Diencephalon (tissue), 1 donor: Measurements from ENCODE around the gene CLMN. TPM values are rescaled to one million over a fixed set of nuclear protein-coding genes. Genes with fewer than 3 reads are reported as not detected.

ENCODE experiments used
- small RNA-seq: library from RNA; depleted of rRNA; stranded (forward); fragments of <200 nt; gene quantifications from one replicate; pipeline ENCODE3, GENCODE V24; 2014
- total RNA-seq: library from RNA; depleted of rRNA; stranded (reverse); fragments of >200 nt; gene quantifications from one replicate; pipeline ENCODE4 v1.2.3, GENCODE V29; 2014

The CLMN gene, protein sequence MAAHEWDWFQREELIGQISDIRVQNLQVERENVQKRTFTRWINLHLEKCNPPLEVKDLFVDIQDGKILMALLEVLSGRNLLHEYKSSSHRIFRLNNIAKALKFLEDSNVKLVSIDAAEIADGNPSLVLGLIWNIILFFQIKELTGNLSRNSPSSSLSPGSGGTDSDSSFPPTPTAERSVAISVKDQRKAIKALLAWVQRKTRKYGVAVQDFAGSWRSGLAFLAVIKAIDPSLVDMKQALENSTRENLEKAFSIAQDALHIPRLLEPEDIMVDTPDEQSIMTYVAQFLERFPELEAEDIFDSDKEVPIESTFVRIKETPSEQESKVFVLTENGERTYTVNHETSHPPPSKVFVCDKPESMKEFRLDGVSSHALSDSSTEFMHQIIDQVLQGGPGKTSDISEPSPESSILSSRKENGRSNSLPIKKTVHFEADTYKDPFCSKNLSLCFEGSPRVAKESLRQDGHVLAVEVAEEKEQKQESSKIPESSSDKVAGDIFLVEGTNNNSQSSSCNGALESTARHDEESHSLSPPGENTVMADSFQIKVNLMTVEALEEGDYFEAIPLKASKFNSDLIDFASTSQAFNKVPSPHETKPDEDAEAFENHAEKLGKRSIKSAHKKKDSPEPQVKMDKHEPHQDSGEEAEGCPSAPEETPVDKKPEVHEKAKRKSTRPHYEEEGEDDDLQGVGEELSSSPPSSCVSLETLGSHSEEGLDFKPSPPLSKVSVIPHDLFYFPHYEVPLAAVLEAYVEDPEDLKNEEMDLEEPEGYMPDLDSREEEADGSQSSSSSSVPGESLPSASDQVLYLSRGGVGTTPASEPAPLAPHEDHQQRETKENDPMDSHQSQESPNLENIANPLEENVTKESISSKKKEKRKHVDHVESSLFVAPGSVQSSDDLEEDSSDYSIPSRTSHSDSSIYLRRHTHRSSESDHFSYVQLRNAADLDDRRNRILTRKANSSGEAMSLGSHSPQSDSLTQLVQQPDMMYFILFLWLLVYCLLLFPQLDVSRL
- 3.2 TPM for total RNA-seq

DNA sequence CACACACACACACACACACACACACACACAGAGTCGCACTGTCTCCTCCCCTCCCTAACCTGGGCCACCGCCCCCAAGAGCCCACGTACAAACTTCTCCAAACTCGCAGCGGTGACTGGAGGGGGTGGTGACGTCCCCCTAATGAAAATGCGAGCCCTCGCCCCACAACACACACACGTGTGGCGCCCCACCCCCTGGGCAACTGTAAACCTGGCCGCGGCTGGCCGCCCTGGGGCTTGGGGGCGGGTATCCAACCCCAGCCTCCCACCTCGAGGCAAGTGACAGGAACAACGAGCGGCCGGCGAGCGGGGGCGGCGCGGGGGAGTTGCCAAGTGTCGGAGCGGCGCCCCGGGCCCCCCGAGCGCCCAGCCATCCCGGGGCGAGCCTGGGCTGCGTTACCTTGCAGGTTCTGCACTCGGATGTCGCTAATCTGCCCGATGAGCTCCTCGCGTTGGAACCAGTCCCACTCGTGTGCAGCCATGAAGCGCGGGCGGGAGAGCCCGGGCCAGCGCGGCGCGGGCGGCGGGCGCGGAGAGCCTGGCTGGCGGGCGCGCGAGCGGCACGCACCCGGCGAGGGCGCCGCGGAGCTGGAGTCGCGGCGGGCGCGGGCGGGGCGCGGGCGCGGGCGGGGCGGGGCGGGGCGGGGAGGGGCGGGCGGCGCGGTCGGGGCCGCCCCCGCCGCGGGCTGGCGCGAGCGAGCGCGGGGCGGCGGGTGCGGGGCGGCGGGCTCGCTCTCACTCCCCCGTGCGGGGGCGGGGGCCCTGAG, at the start of gene CLMN:
Gene CLMN (minus strand): TSS at position 597 of the 766 bp plus-strand sequence. CDS start 116 bp downstream, at position 481.

DNA sequence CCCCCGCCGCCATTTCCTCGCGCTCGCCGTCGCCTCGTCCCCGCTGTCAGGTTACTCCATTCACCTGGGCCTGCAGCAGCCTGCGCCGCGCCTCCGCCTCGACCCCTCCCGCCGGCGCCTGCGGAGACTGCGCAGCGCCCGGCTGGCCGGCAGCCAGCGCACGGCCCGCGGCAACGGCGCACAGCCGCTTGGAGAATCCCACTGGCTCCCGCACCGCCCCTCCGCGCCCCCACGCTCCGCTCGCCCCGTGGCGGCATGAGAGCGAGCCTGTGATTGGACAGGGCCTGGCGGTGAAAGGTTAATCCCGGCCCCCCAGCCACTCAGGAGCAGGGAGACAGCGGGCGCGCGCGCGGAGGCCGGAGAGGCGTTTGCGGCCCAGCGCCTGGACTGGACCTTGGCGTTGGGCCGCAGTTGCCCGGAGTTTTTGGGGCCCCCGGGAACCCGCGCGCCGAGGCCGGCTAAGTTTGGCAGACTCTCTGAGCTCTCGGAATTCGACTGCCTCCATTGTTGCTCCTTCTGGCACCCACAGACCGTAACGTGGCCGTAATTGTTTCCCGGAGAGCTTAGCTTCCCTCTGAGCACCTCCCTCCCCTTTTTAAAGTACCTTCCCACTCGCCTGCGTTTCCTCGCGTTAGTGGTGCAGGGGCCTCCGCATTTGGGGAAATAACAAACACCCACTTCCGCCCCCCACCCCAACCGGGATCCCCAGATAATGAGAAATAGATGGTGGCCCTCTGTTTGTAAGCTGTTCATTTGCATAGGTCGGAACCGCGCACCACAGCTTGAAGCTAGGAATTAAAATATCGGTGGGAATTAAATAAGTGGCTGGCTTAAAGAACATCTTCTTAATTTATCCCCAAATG, 162.2 kb downstream of the CLMN start, which contains the start of gene DICER1:
Gene DICER1 (minus strand): TSS at position 203 of the 863 bp plus-strand sequence. CDS start 24,071 bp downstream, outside the sequence.

Small RNAs within 50 kb of the gene (small RNA-seq; reads per million reads assigned to genes)
- 0.31 reads per million, percentile 22 among the genes with 10 or more reads in this experiment for gene MIR3173

Other genes starting within 250 kb of the CLMN start
- 160 TPM for gene DICER1, start 162.4 kb downstream of the CLMN start, total RNA-seq
- gene SYNE3, start 196.7 kb upstream of the CLMN start, total RNA-seq: 4.6 TPM
- gene GLRX5, start 215.1 kb upstream of the CLMN start, total RNA-seq: 38.5 TPM